Measurements from ENCODE around the gene ALKBH1.

ALKBH1 gene

GRCh38 chr14:77648520-77649200 lies 59.2 kb downstream of the ALKBH1 start:
- no peaks in the 10 kb centered on the region for H3K79me2 ChIP-seq (ENCODE audit: insufficient read depth, low read length)
- H3F3A ChIP-seq (ENCODE audit: insufficient read depth) = no peaks in the 10 kb centered on the region
- no peak overlapping the region for H2AFZ ChIP-seq (ENCODE audit: low read depth, low read length, severe bottlenecking)
- H3K27me3 ChIP-seq (ENCODE audit: low read length) = no peaks in the 10 kb centered on the region
- H3K4me2 ChIP-seq (ENCODE audit: low read depth, low read length, poor library complexity, severe bottlenecking) = no peak overlapping the region
- no peaks in the 10 kb centered on the region for H3K9me2 ChIP-seq (replicated peaks; ENCODE audit: insufficient read depth, low read length)
- H3K9ac ChIP-seq (ENCODE audit: low read length) = no peak overlapping the region
- H3K36me3 ChIP-seq (ENCODE audit: low read length) = no peaks in the 10 kb centered on the region
- no peak overlapping the region for H3K4me3 ChIP-seq (ENCODE audit: insufficient read depth, low read length, poor library complexity, severe bottlenecking)
- no peak overlapping the region for H3K27ac ChIP-seq (ENCODE audit: low read depth, low read length)
- no peaks in the 10 kb centered on the region for H3K9me3 ChIP-seq (ENCODE audit: insufficient read depth, low read length)
- H4K20me1 ChIP-seq (ENCODE audit: low read depth, low read length) = no peaks in the 10 kb centered on the region
- no peak for TF ChIP-seq EZH2phosphoT487 (conservative IDR thresholded peaks at IDR 0.05; ENCODE audit: low read length)
- no peak for TF ChIP-seq CTCF (IDR thresholded peaks at IDR 0.05; ENCODE audit: insufficient read depth, low read length, poor library complexity, severe bottlenecking)

GRCh38 chr14:77647853-77648252 lies 60.0 kb downstream of the ALKBH1 start:
- no peaks in the 10 kb centered on the region for H4K20me1 ChIP-seq (ENCODE audit: low read depth, low read length)
- no peaks in the 10 kb centered on the region for H3F3A ChIP-seq (ENCODE audit: insufficient read depth)
- no peaks in the 10 kb centered on the region for H3K9me2 ChIP-seq (replicated peaks; ENCODE audit: insufficient read depth, low read length)
- no peaks in the 10 kb centered on the region for H3K36me3 ChIP-seq (ENCODE audit: low read length)
- H3K4me3 ChIP-seq (ENCODE audit: insufficient read depth, low read length, poor library complexity, severe bottlenecking) = no peak overlapping the region
- no peak overlapping the region for H3K4me2 ChIP-seq (ENCODE audit: low read depth, low read length, poor library complexity, severe bottlenecking)
- TF ChIP-seq EZH2phosphoT487 (conservative IDR thresholded peaks at IDR 0.05; ENCODE audit: low read length) (no peak), CTCF (IDR thresholded peaks at IDR 0.05; ENCODE audit: insufficient read depth, low read length, poor library complexity, severe bottlenecking) (no peak)
- no peaks in the 10 kb centered on the region for H3K79me2 ChIP-seq (ENCODE audit: insufficient read depth, low read length)
- no peaks in the 10 kb centered on the region for H3K27me3 ChIP-seq (ENCODE audit: low read length)
- no peak overlapping the region for H3K27ac ChIP-seq (ENCODE audit: low read depth, low read length)
- no peaks in the 10 kb centered on the region for H3K9me3 ChIP-seq (ENCODE audit: insufficient read depth, low read length)
- H2AFZ ChIP-seq (ENCODE audit: low read depth, low read length, severe bottlenecking) = no peak overlapping the region
- no peak overlapping the region for H3K9ac ChIP-seq (ENCODE audit: low read length)

GRCh38 chr14:77646907-77647306 lies 60.9 kb downstream of the ALKBH1 start:
- Histone ChIP-seq H3K4me3 (ENCODE audit: insufficient read depth, low read length, poor library complexity, severe bottlenecking) (no peak overlapping the region), H4K20me1 (ENCODE audit: low read depth, low read length) (no peaks in the 10 kb centered on the region)

More at GRCh38 chr14:77646907-77647306, 60.9 kb downstream of the ALKBH1 start:
- no peak for TF ChIP-seq CTCF (IDR thresholded peaks at IDR 0.05; ENCODE audit: insufficient read depth, low read length, poor library complexity, severe bottlenecking)
- no peak for TF ChIP-seq EZH2phosphoT487 (conservative IDR thresholded peaks at IDR 0.05; ENCODE audit: low read length)
- Histone ChIP-seq H3K9me2 (replicated peaks; ENCODE audit: insufficient read depth, low read length) (no peaks in the 10 kb centered on the region), H3K27me3 (ENCODE audit: low read length) (no peaks in the 10 kb centered on the region), H3K36me3 (ENCODE audit: low read length) (no peaks in the 10 kb centered on the region), H3F3A (ENCODE audit: insufficient read depth) (no peaks in the 10 kb centered on the region), H3K79me2 (ENCODE audit: insufficient read depth, low read length) (no peaks in the 10 kb centered on the region), H2AFZ (ENCODE audit: low read depth, low read length, severe bottlenecking) (no peak overlapping the region), H3K4me2 (ENCODE audit: low read depth, low read length, poor library complexity, severe bottlenecking) (no peak overlapping the region), H3K9me3 (ENCODE audit: insufficient read depth, low read length) (no peaks in the 10 kb centered on the region), H3K9ac (ENCODE audit: low read length) (no peak overlapping the region), H3K27ac (ENCODE audit: low read depth, low read length) (no peak overlapping the region)

Data from SU-DHL-6 (cell line).